HL-60 (cell line): ENCODE data around the gene SPATA13.

ENCODE experiments used
- DNase-seq, 2 experiments: peaks; one replicate each; pipeline ENCODE4 v3.0.0-alpha.2; 2010 to 2020; ENCODE audit warnings: low read depth in 1 of 2, low spot score in 1 of 2
- H3K27ac ChIP-seq: fragments of 250-450 bp; sonication (Bioruptor Pico); replicated peaks from 2 replicates; pipeline ENCODE4 v1.5.1; 2020; ENCODE audit warnings: mild to moderate bottlenecking, moderate library complexity
- H3K27me3 ChIP-seq: fragments of 250-450 bp; sonication (Bioruptor Pico); 2 replicates; pipeline ENCODE4 v1.5.1; 2021; ENCODE audit warnings: mild to moderate bottlenecking, moderate library complexity; ENCODE audit not compliant: insufficient read depth, poor library complexity, severe bottlenecking
- H3K4me3 ChIP-seq: replicated peaks from 2 replicates; pipeline ENCODE4 v1.5.1; 2011; ENCODE audit warnings: mild to moderate bottlenecking, control low read depth, low read length; ENCODE audit not compliant: insufficient read depth
- GABPA ChIP-seq: IDR thresholded peaks from 2 replicates; pipeline ENCODE4 v1.6.1; 2012; ENCODE audit warnings: low read depth
- POLR2AphosphoS5 ChIP-seq: IDR thresholded peaks from 2 replicates; pipeline ENCODE4 v1.6.1; 2012; ENCODE audit warnings: low read depth
- REST ChIP-seq: IDR thresholded peaks from 2 replicates; pipeline ENCODE4 v1.6.1; 2012; ENCODE audit warnings: low read depth; ENCODE audit not compliant: insufficient replicate concordance
- SPI1 ChIP-seq: IDR thresholded peaks from 2 replicates; pipeline ENCODE4 v1.6.1; 2012; ENCODE audit warnings: low read depth, mild to moderate bottlenecking, borderline replicate concordance
- TF ChIP-seq, protein P1 (sequence below): IDR thresholded peaks from one replicate; pipeline ENCODE4 v1.5.1; 2011; ENCODE audit warnings: low read length, control low read depth, inconsistent platforms; ENCODE audit not compliant: insufficient read depth

SPATA13 gene

DNA sequence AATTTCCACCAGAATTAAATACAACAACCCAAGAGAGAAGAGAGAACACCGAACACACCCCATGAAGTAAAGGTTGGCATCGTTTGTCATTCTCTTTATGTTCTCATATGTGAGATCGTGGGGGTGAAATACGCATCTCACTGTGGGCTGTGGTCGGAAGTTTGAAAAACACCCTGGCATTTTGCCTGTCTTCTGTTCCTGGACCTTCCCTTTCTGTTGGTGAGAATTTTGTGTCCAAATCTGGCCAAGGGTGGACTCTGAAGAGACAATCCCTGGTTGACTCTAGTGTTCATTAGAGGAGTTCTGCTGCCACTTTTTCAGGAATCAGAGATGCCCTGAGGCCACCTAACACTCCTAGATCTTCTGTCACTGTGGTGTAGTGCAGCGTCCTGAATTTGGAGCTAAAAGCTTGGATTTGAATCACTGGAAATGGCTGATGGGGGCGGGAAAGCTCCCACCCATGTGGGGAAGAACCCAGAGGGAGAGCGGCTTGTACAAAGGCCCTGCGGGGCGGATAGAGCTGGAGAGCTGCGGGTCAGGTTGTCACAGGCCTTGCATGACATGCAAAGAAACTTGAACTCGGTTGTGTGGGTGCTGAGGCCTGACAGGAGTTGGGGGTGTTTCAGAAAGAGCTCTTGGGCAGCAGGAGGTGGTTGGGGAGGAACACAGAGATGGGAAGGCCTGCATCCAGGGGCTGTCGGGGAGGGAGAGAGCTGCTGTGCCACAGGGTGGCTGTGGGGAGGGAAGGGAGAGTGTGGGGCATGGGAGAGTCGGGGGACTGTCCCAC lies 11.1 kb upstream of the SPATA13 start:
- Histone ChIP-seq H3K4me3 (no peak overlapping the region), H3K27ac (no peak overlapping the region), H3K27me3 (peaks cover 4% of the 10 kb centered on the region)
- TF ChIP-seq GABPA: no peak
- no peak for DNase-seq

DNA sequence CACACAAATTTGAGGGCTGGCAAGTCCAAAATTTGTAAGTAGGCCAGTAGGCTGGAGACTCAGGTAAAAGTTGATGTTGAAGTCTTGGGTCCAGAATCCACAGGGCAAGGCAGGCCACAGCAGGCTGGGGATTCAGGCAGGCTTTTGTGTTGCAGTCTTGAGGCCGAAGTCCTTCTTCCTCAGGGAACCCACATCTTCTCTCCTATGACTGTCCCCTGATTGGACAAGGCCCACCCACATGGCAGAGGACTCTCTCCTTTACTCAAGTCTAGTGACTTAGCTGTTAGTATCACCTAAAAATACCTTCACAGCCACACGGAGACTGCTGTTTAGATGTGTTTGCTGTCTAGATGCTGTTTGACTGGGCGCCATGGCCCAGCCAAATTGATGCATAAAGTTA lies 9.9 kb upstream of the SPATA13 start:
- TF ChIP-seq POLR2AphosphoS5: no peak
- no peak for TF ChIP-seq REST
- TF ChIP-seq GABPA: no peak
- TF ChIP-seq SPI1: no peak
- TF ChIP-seq, protein P1, sequence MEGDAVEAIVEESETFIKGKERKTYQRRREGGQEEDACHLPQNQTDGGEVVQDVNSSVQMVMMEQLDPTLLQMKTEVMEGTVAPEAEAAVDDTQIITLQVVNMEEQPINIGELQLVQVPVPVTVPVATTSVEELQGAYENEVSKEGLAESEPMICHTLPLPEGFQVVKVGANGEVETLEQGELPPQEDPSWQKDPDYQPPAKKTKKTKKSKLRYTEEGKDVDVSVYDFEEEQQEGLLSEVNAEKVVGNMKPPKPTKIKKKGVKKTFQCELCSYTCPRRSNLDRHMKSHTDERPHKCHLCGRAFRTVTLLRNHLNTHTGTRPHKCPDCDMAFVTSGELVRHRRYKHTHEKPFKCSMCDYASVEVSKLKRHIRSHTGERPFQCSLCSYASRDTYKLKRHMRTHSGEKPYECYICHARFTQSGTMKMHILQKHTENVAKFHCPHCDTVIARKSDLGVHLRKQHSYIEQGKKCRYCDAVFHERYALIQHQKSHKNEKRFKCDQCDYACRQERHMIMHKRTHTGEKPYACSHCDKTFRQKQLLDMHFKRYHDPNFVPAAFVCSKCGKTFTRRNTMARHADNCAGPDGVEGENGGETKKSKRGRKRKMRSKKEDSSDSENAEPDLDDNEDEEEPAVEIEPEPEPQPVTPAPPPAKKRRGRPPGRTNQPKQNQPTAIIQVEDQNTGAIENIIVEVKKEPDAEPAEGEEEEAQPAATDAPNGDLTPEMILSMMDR: no peak
- no peak for DNase-seq
- H3K4me3 ChIP-seq: no peak overlapping the region
- no peak overlapping the region for H3K27ac ChIP-seq
- H3K27me3 ChIP-seq: peaks cover 4% of the 10 kb centered on the region

DNA sequence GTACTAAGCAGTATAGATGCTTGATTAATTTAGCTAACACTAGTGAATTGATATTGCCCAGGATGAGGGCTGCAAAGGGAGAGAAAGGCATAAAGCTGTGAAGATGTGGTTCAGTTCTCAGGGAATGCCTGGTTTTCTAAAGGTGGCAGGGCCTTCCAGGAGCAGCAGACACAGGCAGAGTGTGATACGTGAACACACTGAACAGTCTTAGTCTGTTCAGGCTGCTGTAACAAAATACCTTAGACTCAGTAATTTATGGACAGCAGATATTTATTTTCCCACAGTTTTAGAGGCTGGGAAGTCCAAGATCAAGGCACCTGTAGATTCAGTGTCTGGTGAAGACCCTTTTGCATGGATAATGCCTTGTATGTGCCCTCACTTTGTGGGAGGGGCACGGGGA lies 8.7 kb upstream of the SPATA13 start:
- Histone ChIP-seq H3K27me3 (no peaks in the 10 kb centered on the region), H3K27ac (no peak overlapping the region), H3K4me3 (no peak overlapping the region)
- no peak for DNase-seq
- TF ChIP-seq SPI1: no peak
- TF ChIP-seq POLR2AphosphoS5: no peak
- TF ChIP-seq, protein P1: no peak
- TF ChIP-seq REST: no peak
- no peak for TF ChIP-seq GABPA

DNA sequence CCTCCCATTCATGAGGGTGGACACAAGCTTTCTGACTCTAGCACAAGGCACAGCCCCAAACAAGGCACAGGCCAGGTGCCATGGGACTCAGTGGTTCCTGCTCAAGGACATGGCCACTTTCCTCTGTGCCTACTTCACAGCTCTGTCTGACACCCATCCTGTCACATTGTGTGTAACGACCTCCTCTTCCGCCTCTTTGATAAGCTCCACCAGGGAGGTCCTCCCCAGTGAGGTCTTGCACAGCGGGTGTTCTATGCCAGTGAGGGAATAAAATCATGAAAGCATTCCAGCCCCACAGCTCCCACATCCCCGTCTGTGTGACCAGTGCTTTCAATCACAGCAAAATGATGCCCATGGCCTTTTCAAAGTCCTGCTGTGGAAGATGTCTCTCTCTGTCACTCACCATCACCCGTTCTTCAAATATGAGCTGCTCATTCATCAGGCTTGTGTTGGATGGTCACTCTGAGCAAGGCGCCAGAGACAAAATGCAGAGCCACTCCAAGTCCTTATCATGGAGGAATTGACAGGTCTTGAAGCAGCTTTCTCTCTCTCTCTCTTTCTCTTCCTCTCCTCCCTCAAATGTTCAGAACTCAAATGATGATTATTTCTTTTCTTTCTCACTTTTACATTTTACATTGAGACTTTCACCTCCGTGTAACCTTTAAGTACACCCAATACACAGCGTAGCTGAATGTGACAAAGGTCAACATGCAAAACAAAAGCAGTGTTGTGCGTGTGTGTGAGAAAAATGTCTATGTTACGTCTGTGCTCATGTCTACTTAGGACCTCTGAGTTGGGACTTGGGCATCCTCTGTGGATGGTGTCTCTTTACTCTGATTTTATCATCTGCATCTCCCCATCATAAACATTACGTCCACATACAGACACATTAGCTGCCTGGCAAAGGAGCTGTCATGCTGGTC lies 8.0 kb upstream of the SPATA13 start:
- no peak overlapping the region for H3K27ac ChIP-seq
- no peaks in the 10 kb centered on the region for H3K27me3 ChIP-seq
- TF ChIP-seq, protein P1: no peak
- TF ChIP-seq SPI1: no peak
- TF ChIP-seq GABPA: no peak
- no peak for TF ChIP-seq POLR2AphosphoS5
- TF ChIP-seq REST: no peak
- no peak overlapping the region for H3K4me3 ChIP-seq
- no peak for DNase-seq
